SK-N-MC (cell line): ENCODE data around the gene LIN54.

Experiments
- EZH2 ChIP-seq: fragments of 200-600 bp; sonication (generic); IDR thresholded peaks from one replicate; pipeline ENCODE4 v1.6.1; 2017; ENCODE audit warnings: antibody characterized with exemption
- FOXP2 ChIP-seq: optimal IDR thresholded peaks from 2 replicates; pipeline ENCODE3; 2011; ENCODE audit warnings: mild to moderate bottlenecking, moderate library complexity; ENCODE audit not compliant: insufficient read depth; ENCODE audit errors: extremely low read length, control extremely low read depth
- POLR2AphosphoS5 ChIP-seq: IDR thresholded peaks from 2 replicates; pipeline ENCODE4 v1.6.1; 2012; ENCODE audit warnings: mild to moderate bottlenecking, low read depth, low read length, borderline replicate concordance

GRCh38 chr4:82998898-82999297 lies 11.7 kb downstream of the LIN54 start:
- no peak for TF ChIP-seq POLR2AphosphoS5
- TF ChIP-seq EZH2, result no peak
- no peak for TF ChIP-seq FOXP2
